NK-92 treated with Interleukin-12 subunit alpha and Interleukin-12 subunit beta, amount 100 ng/mL, for 24 hours (cell line): ENCODE data around the gene PALD1.
A peak's percentile ranks its signal among the peaks of the same experiment; 100 is the strongest.

Experiments
- DNase-seq: peaks from one replicate; lab custom pipeline; 2025; lab: John Stamatoyannopoulos, UW

The PALD1 gene

DNA sequence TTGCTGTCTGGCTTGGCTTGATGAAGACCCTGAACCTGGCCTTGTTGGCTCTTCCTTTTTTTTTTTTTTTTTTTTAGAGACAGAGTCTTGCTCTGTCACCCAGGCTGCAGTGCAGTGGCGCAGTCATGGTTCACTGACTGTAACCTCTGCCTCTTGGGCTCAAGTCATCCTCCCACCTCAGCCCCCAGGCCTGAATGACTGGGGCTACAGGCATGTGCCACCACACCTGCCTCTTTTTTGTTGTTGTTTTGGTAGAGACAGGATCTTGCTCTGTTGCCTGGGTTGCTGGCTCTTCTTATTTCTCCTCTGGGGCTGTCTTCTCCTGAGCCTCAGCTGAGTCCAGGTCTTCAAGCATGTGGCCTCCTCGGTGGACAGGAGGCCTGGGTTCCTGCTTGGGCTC is 79.3 kb downstream of the PALD1 start:
- no peak for DNase-seq

DNA sequence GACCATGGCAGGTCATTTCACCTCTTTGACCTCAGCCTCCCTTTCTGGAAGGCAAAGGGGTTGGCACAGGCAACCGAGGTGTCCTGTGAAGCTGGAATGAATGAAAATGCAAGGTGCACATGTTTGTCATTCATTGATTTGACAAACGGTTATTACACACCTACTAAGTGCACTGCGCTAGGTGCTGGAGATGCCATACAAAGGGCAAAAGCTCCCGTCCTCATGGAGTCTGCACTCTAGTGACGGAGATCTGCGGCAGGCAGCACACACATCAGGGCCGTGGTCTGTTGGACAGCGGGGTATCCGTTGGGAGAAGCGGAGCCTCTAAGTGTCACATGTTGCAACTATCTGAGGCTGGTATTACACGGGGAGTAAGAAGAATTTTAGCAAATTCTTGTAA is 79.7 kb downstream of the PALD1 start:
- no peak for DNase-seq

DNA sequence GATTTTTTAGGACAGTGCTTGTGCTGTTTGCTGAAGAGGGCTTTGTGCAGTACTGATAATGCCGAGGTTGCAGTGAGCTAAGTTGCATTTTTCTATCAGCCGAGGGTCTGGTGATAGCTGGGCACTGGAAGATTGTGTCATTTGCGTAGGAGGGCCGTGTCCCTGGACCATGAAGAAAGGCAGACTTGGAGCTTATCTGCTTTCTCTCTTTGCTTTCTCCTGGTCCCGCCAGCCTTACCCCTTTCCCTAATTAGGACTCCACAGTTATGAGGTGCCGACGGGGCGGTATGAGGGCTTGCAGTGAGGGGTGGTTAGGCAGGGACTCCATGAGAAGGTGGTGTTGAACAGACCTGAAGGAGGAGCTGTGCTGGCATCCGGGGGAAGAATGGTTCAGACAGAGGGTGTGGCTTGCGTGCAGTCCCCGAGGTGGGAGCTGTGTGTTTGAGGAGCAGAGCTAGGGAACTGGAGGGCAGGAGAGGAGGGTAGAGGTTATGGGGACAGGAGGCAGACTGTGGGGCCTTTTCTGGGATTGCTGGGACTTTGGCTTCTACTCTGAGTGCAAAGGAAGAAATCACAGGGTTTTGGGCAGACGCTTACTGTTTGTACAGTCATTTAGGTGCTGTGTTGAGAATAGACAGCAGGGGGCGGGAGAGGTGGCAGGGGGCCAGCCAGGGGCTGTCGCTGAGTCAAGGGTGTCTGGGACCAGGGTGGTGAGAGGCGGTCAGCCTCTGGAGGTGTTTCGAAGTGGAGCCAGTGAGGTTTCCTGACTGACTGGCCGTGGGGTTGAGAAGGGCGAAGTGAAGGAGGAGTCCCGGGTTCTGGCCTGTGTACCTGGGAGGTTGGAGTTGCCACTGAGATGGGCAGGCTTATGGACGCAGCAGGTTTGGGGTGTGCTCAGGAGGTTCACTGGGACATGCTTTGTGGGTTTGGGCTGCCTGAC is 80.6 kb downstream of the PALD1 start:
- DNase-seq, result peak; percentile 72

DNA sequence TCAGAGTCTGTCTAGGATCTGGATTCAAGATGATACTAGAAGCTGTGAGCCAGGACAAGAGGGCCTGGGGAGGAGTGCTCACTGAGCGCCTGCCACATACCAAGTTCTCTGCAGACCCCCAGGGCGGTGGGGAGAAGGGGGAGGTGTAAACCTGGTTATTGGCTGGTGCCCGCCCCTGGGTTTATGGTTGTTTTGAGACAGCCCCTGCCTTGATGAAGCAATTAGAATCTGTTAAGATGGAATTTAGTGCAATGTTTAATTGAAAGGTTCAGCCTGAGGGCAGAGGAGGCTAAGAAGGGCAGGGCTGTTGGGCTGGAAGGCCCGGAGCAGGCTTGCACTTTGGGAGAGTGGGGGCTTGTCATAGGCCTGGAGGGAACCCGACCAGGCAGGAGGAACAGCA is 81.3 kb downstream of the PALD1 start:
- no peak for DNase-seq

DNA sequence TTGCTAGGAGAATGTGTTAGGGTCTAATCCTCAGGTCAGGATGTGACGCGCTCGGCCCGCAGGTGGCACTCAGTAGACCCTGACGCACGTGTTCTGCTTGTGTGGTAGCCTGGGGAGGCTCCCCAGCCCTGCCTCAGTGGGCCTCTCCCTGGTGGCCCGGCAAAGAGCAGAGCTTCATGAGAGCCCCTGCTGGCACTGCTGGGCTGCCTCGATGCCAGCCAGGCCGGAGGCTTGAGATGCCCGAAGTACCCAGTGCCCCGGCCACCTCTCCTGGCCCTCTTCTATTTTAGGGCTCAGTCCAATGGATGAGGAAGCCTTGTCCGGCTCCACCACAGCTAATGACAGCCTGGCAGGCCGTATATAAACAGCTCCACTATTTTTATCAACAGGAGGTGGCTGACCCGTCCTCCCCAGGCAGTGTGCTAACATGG is 82.0 kb downstream of the PALD1 start:
- DNase-seq, result no peak

DNA sequence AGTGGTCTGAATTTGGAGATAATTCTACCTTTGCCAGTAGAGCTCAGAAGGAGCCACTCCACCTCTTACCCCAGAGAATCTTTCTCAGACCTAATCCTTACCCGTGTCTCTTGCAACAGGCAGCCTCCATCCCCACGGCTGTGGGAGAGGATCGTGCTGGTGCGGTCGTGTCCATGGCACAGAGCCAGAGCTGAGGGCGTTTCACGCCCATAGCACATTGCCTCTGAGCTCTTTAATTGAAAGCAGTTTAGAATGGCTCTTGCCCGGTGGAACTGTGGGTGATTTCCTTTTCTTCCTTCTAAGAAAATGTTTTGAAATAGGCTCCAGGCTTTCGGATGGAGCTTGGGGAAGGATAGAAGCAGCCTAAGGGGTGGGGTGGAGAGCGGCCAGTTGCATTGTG is 82.5 kb downstream of the PALD1 start:
- no peak for DNase-seq

DNA sequence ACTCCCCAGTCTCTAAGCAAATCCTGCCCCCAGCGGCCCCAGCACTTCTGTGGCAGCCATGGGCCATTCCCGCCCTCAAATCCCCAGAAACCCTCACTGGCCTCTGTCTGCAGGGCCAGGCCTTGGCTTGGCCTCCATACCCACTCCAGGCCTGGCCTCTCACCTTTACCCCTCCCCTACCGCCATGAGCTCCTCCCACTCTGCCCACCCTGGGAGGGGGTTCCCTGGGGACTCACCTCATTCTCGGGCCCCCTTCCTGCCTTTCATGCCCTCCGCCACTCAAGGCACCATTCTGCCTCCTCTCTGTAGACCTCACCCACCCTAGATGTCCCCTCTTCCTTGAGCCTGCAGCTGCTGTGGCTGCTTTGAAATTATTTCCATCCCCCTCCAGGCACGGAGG is 83.0 kb downstream of the PALD1 start:
- DNase-seq, result no peak

DNA sequence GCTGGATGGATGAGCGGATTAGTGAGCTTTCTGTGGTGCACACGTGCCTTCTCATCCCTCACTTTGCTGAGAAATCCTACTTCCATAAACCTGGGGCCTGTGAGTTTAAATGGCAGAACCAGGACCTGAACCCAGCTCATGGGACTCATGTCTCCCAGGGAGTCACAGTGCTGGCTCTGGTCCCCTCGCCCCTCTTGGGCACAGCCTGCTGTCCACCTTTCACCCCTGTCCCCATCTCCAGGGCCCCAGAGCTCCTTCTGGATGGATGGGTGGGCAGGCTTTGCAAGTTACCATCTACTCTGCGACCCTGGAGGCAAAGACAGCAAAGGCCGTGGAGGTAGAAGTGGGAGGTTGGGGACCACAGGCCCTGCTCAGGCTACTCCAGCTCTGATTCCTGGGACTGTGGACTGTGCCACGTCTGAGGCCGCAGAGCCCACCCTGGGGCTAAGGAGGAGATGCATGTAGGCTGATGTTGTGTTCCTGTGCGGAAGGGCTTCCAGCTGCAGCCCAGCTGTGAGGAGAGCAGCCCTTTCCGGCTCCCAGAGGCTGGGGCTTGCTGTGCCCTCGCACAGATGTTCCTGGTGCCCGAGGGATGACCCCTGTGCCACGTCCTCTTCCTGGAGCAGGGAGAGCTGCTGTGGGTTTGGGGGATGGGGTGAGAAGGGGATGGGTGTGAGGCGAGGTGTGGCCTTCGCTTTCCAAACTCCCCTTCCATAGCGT is 83.6 kb downstream of the PALD1 start:
- no peak for DNase-seq

DNA sequence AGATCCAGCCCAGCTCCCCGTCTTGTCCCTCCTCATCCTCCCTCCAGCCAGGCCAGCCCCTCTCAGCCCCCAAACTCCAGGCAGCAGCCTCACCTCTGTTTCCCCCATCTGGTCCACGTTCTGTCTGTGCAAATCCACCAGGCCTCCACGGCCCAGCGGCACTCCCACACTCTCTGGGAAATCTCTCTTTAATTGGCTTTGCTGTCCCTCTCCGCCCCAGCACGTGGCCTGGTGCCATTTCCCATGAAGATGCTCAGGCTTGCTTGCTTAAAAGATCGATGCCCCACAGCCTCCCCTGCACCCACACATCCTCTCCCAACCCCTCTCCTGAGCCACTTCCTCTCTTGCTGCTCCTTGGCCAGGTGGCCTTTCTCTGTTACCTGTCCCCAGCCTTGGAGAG is 84.7 kb downstream of the PALD1 start:
- DNase-seq, result no peak

DNA sequence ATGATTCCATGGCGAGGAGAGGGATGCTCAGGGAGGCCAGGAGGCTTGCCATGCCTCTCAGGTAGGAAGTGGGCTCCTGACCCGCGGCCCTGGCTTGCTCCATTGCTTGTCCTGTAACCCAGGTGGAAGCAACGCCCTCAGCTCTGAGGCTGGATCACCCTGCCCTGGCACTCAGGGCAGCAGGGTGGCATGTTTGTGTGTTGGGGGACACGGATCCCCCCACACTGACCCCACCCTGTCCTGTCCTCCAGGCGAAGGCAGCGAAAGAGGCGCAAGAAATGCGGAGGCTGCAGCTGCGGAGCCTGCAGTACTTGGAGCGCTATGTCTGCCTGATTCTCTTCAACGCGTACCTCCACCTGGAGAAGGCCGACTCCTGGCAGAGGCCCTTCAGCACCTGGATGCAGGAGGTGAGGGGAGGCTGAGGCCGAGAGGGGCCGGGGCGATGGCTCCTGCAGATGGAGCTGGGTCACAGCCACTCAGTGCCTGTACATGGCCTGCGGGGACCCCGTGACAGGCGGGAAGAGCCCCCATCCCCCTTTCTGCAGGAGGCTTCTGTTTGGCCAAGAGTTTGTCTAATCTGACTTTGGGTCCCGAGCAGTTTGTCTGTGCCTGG is 85.7 kb downstream of the PALD1 start:
- no peak for DNase-seq

DNA sequence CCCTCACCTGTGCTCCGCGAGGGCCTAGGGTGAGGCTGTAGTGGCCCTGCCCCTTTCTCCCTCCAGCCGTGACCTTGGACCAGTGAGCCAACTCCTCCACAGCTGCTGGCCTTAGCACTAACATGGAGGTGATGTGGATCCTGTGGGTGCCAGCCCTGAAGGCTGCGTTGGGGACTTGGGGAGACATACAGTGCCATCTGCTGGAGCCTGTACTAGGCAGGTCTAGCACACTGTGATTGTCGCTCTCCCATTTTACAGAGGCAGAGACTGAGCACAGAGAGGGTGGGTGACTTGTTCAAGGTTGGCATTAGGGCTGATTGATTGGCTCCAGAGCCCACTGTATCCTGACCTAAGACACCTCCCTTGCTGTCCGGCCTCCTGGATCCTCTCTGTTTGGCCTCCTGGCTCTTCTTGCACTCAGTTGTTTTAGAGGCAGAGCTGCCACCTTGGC is 86.4 kb downstream of the PALD1 start:
- no peak for DNase-seq

DNA sequence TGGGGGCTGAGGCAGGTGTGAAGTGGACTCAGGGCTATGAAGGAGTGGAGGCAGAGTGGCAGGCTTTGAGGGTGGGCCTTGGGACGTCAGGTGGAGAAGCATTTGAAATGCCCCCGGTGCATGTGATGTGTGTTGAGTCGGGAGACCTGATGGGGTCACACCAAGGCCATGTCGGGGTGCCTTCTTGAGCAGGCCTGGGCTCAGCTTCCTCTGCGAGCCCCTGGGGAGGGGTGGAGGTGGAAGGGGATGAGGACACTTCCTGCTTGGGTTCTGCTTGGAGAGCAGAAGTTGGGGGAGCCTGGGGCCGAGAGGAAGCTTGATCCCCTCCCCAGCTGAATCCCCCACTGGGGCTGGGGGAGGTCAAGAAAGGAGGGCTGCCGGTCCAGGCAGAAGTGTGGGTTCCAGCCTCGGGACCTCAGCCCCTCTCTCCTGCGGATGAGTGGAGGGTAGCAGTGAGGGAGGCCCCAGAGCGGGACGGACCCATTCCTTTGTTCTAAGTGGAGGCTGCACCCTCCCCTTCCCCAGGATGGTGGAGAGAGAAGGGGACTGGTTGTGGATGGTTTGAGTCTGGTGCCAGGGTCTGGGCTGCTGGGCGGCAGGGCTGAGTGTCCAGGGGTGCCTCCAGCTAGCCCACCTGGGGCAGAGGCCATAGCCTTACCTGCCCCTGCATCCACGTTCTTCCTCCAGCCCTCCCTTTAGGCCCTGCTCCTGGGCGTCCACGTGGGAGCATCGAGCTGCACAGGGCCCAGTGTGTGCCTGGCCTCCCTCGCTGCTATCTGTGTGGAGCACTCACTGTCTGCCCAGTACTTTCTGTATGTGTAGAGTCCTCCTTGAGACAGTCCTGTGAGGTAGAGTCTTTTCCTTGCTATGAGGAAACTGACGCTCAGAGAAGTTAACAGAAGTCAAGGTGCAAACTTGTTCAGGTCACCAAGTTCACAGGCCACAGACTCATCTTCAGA is 87.3 kb downstream of the PALD1 start:
- DNase-seq, result no peak

DNA sequence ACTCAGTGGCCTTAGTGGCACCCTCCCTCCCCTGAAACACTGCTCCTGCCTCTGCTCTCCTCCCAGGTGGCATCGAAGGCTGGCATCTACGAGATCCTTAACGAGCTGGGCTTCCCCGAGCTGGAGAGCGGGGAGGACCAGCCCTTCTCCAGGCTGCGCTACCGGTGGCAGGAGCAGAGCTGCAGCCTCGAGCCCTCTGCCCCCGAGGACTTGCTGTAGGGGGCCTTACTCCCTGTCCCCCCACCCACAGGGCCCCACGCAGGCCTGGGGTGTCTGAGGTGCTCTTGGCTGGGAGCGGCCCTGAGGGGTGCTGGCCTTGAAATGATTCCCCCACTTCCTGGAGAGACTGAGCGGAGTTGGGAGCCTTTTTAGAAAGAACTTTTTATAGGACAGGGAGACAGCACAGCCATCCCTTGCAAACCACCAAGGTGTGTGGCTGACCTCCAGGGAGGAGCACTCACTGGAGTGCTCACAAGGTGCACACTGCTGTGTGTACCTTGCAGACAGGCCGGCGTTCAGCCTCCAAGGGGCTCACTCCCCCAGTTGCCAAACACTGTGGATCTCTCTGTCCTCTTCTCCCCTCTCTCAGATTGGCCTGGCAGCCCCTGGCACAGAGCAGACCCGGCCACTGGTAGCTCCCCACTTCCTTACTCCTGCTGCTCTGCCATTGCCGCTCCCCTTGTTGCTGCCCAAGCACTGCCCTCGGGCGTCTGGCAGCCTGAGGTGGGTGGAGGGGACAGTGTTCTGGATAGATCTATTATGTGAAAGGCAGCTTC is 88.1 kb downstream of the PALD1 start:
- DNase-seq, result no peak

DNA sequence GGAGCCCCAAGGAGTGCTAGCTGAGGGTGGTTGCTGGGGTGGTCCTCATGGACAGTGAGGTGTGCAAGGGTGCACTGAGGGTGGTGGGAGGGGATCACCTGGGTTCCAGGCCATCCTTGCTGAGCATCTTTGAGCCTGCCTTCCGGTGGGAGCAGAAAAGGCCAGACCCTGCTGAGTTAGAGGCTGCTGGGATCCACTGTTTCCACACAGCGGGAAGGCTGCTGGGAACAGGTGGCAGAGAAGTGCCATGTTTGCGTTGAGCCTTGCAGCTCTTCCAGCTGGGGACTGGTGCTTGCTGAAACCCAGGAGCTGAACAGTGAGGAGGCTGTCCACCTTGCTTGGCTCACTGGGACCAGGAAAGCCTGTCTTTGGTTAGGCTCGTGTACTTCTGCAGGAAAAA is 89.0 kb downstream of the PALD1 start:
- DNase-seq, result no peak

DNA sequence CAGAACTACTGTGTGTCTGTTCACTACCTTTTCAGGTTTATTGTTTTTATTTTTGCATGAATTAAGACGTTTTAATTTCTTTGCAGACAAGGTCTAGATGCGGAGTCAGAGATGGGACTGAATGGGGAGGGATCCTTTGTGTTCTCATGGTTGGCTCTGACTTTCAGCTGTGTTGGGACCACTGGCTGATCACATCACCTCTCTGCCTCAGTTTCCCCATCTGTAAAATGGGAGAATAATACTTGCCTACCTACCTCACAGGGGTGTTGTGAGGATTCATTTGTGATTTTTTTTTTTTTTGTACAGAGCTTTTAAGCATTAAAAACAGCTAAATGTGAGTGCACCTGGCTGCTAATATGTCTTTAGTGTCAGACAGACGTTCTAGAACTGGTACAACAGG is 89.5 kb downstream of the PALD1 start:
- DNase-seq, result no peak

DNA sequence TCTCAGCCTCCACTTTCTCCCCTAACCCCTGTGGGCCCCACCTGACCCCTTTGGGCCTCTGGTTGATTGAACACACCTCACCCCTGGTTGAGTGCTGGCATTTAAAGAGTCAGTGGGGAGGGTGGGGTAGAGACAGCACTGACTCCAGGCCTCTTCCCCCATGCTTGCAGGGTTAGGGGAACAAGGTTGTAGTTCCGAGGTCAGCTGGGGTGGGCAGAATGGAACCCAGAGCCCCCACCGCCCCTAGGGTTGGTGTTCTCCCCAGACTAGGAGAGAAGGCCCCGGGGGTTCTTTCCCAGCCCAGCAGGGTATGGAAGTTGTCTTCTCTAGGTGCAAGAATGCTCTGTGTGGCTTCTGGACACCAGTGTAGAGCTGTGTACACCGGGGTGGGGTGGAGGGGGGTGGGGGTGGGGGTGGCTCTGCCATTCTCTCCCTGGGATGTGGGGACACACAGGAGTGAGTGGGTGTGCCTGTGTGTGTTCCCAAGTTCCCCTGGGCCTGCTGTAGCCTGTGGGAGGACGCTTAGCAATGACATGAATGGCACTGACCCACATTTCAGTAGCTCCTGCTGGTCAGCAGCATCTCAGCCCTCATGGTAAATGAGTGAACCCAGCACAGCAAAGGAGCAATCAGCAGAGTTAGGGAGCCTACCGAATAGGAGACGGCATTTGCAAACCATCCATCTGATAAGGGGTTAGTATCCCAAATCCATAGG is 90.4 kb downstream of the PALD1 start:
- DNase-seq, result no peak

DNA sequence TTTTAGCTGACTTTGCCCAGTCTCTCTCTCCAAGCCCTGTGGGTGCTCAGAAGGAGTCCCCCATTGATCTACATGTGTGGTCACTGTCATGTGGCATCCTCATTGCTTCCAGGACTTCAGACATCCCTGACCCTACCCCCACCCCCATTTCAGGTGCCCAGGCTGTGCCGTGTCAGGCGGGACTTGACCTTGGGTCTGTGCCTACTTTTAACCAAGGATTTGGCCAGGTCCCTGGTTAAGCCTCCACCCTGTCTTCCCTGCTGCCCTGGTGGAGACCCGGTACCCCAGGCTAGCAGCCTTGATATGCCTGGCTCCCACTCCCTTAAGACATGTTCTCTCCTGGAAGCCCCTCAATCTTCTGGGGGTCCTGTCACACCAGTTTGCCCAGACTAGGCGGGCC is 92.7 kb downstream of the PALD1 start:
- DNase-seq, result no peak

DNA sequence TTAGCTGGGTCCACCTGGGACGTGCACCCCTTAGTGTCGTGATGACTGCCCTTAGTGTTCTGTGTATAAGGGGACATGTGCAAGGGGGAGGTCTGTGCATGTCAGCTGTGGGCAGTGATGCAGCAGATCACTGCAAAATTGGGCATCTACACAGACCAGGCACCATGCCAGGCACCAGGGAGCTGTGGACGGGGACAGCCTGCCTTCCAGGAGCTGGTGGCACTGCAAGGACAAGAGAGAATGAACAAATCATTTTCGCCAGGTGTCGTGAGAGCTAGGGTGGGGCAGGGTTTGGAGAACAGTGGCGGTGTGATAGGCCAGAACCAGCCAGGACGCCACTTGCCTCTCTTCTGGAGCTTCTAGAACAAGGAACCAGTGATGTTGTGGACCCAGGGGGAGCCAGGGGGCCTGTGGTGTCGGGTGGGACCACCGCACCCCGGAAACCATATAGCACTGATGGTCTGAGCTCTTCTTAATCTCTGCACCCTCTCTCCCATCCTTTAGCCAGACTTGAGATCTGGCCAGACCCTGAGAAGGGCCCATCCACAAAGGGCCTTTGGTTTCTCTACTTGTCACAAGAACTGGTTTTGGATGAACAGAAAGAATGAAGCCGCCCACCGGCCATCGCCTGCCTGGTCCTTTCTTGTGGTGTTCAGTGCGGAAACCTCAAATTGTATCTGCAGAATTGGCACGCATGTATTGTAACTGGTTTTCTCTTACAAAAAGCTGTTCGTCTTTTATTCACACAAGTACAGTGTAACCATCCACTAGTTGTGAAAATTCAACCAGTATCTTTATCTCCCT is 93.3 kb downstream of the PALD1 start:
- no peak for DNase-seq
